Activated CD8-positive, alpha-beta memory T cell treated with anti-CD3 and anti-CD28 coated beads, Interleukin-2, amount 50 U/mL, for 48 hours (primary cell): ENCODE measurements around the gene TRIOBP.

Source experiments
- DNase-seq: peaks from one replicate; pipeline ENCODE4 v3.0.0-alpha.2; 2020

TRIOBP gene

GRCh38 chr22:37808294-37808657 is 111.4 kb downstream of the TRIOBP start:
- DNase-seq, result no peak

GRCh38 chr22:37809672-37810333 is 113.0 kb downstream of the TRIOBP start:
- DNase-seq, result no peak

GRCh38 chr22:37811867-37812266 is 115.0 kb downstream of the TRIOBP start:
- DNase-seq, result no peak

GRCh38 chr22:37812869-37813678 is 116.2 kb downstream of the TRIOBP start:
- DNase-seq, result no peak

- no peak for DNase-seq
Observed at GRCh38 chr22:37815593-37815992, 118.7 kb downstream of the TRIOBP start.

GRCh38 chr22:37816543-37817180 is 119.8 kb downstream of the TRIOBP start:
- DNase-seq, result no peak

DNA sequence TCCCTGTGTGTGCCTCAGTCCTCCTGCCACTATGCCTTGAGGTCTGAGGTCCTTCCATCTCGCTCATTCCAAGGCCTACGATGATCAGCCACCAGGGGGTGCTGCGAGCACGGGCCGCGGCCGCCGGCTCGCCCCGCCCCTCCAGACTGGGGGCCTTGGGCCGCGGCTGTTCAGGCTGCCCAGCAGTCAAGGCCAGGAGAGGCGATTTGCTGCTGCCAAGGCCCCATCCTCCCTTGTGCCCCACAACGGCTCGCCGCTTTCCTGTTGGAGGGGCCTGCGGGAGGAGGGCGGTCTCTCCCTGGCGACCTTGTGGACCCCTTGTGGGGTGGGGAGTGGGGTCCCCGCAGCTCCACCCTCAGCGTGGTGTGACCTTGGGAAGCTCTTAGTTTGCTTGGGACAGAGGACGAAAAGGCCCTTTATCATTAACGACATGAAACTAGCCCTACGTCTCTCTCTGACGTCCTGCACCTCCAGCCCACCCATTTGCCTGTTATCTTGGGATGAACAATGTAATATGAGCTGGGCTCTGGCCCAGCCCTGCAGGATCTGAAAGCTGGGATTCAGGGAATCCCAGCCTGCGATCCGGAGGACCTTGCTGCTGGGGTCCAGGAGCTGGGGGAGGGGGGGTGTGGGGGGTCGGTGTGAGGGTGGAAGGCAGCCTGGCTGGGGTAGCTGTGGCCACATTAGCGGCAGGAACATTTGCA is 121.0 kb downstream of the TRIOBP start:
- DNase-seq, result peak; percentile 97

DNA sequence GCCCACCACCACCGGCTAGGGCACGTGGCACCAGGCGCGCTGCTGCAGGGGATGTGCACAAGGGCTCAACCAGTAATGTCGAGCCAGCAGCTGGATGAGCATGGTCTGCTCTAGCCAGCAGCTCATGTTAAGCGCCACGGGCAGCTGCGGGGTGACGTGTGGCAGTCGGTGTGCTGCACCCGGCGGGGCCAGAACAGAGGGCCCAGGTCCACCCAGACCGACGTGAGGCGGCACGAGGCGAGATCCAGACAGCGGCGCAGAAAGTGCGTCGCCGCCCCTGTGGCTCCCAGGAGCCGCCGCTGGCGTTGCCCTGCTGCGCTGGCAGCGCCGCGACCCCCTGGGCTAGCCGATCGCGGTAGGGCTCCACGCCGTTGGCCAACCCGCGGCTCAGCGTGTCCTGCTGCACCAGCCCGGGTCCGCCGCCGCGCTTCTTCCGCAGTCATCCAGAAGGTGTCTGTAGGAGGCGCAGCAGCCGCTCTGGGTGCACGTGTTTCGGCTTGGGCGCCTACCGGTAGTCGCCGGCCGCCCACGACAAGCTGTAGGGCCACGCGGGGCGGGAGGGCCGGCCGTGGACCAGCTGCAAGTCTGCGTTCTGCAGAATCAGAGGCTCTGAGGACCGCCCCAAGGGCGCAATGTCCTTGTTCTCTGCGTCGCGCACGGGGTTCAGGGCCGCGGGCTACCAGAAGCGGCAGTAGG is 121.7 kb downstream of the TRIOBP start:
- peak; percentile 83 for DNase-seq

DNA sequence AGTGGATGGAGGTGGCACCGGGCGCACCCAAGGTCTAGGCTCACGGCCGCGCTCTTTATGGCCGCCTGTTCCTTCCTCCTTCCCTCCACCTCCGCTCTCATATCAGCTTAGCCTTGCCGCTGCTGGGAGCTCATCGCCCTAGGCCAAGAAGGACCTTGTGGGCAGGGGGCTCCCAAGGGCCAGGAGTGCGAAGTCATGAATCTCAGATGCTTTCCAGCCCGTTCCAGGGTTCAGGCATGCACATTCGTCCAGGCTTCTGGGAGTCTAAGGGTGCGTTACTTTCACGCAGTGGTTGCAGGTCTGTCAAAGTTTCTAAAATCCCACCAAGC is 122.2 kb downstream of the TRIOBP start:
- DNase-seq, result no peak

DNA sequence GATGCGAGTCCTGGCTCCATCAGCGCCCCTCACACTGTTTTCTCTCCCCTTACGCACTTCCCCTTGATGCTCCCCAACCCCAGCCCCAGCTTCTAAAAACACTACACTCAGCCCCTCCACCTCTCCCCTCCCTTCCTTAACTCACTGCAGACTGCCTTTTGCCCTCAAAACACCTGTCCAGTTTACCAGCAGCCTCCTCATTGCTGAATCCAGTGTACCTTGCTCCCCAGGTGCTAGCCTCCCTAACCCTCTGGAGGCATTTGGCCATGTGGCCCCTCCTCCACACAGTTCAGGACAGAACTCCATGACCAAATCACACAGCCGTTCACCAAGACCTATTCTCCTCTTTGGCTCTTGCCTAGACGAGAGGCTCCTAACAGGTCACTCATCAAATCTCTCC is 123.5 kb downstream of the TRIOBP start:
- no peak for DNase-seq

- no peak for DNase-seq
Observed at GRCh38 chr22:37822079-37822833, 125.4 kb downstream of the TRIOBP start.

- no peak for DNase-seq
Observed at GRCh38 chr22:37823134-37823985, 126.5 kb downstream of the TRIOBP start, which contains the start of gene GALR3. GALR3 (plus strand) TSS chr22:37823382; CDS start chr22:37823407, 25 bp downstream.

GRCh38 chr22:37824674-37825641 is 128.1 kb downstream of the TRIOBP start:
- DNase-seq, result peak; percentile 63
